ENCODE data around the gene IQCN. TPM values are rescaled to one million over a fixed set of nuclear protein-coding genes. Genes with fewer than 3 reads are reported as not detected.

Gene IQCN
- polyA plus RNA-seq, 1 donor (not counting 4 experiments of a cell fraction or from before 2014, with no cell fraction given) = not detected

GRCh38 chr19:18270326-18270725, 3.9 kb downstream of the IQCN start:
- Histone ChIP-seq H3K79me2 (ENCODE audit: control insufficient read depth, insufficient read depth, low read length) (no peaks in the 10 kb centered on the region), H3K4me1 (ENCODE audit: control insufficient read depth, extremely low read depth, insufficient read depth, low read length) (peaks cover 11% of the 10 kb centered on the region), H3K27me3 (ENCODE audit: control insufficient read depth, extremely low read depth, insufficient read depth, low read length) (no peaks in the 10 kb centered on the region), H4K20me1 (ENCODE audit: control insufficient read depth, extremely low read depth, insufficient read depth, low read length) (no peaks in the 10 kb centered on the region), H3K4me2 (ENCODE audit: control insufficient read depth, extremely low read depth, insufficient read depth, low read depth, low read length) (no peak overlapping the region), H3K9me1 (ENCODE audit: control insufficient read depth, extremely low read depth, insufficient read depth, low read length) (no peaks in the 10 kb centered on the region), H3K36me3 (ENCODE audit: control insufficient read depth in 2 of 2, extremely low read depth in 1 of 2, insufficient read depth in 2 of 2, low read length in 2 of 2) (no peaks in the 10 kb centered on the region), H3K9me3 (ENCODE audit: control insufficient read depth, low read depth, low read length) (no peaks in the 10 kb centered on the region), H3K9ac (ENCODE audit: control insufficient read depth, extremely low read depth, insufficient read depth, low read length) (no peak overlapping the region), H3K27ac (ENCODE audit: control insufficient read depth, insufficient read depth, low read length) (no peak overlapping the region), H3K4me3 (ENCODE audit: control insufficient read depth in 2 of 3, extremely low read depth in 1 of 3, insufficient read depth in 2 of 3, low read depth in 1 of 3, low read length in 3 of 3) (no peak overlapping the region), H2AFZ (ENCODE audit: control insufficient read depth, low read length) (no peak overlapping the region)
- DNase-seq (ENCODE audit: low read depth, low spot score) (no peak), FAIRE-seq (no peak)
- TF ChIP-seq EZH2 (IDR thresholded peaks at IDR 0.05; ENCODE audit: low read length) = no peak
- TF ChIP-seq CTCF (optimal IDR thresholded peaks at IDR 0.05 in 1 of 3, IDR thresholded peaks at IDR 0.05 in 1 of 3, conservative IDR thresholded peaks at IDR 0.05 in 1 of 3; ENCODE audit: extremely low read depth in 1 of 3, insufficient read depth in 2 of 3, low read length in 3 of 3) = no peak
- dilution Hi-C loops (cut with MboI; ENCODE audit: extremely low pct_ligation_motif_present, low sequenced_read_pairs) = no loop called here

GRCh38 chr19:18269070-18269723, 5.1 kb downstream of the IQCN start:
- no peak for DNase-seq (ENCODE audit: low read depth, low spot score)
- Histone ChIP-seq H3K27ac (ENCODE audit: control insufficient read depth, insufficient read depth, low read length) (no peak overlapping the region), H3K9me3 (ENCODE audit: control insufficient read depth, low read depth, low read length) (no peaks in the 10 kb centered on the region), H4K20me1 (ENCODE audit: control insufficient read depth, extremely low read depth, insufficient read depth, low read length) (no peaks in the 10 kb centered on the region), H3K79me2 (ENCODE audit: control insufficient read depth, insufficient read depth, low read length) (no peaks in the 10 kb centered on the region), H3K9ac (ENCODE audit: control insufficient read depth, extremely low read depth, insufficient read depth, low read length) (no peak overlapping the region), H3K36me3 (ENCODE audit: control insufficient read depth in 2 of 2, extremely low read depth in 1 of 2, insufficient read depth in 2 of 2, low read length in 2 of 2) (no peaks in the 10 kb centered on the region), H3K9me1 (ENCODE audit: control insufficient read depth, extremely low read depth, insufficient read depth, low read length) (no peaks in the 10 kb centered on the region), H3K4me1 (ENCODE audit: control insufficient read depth, extremely low read depth, insufficient read depth, low read length) (no peaks in the 10 kb centered on the region), H2AFZ (ENCODE audit: control insufficient read depth, low read length) (no peak overlapping the region), H3K27me3 (ENCODE audit: control insufficient read depth, extremely low read depth, insufficient read depth, low read length) (no peaks in the 10 kb centered on the region), H3K4me3 (ENCODE audit: control insufficient read depth in 2 of 3, extremely low read depth in 1 of 3, insufficient read depth in 2 of 3, low read depth in 1 of 3, low read length in 3 of 3) (no peak overlapping the region), H3K4me2 (ENCODE audit: control insufficient read depth, extremely low read depth, insufficient read depth, low read depth, low read length) (no peak overlapping the region)
- FAIRE-seq = no peak
- no peak for TF ChIP-seq EZH2 (IDR thresholded peaks at IDR 0.05; ENCODE audit: low read length)
- TF ChIP-seq CTCF (optimal IDR thresholded peaks at IDR 0.05 in 1 of 3, IDR thresholded peaks at IDR 0.05 in 1 of 3, conservative IDR thresholded peaks at IDR 0.05 in 1 of 3; ENCODE audit: extremely low read depth in 1 of 3, insufficient read depth in 2 of 3, low read length in 3 of 3) = no peak
- dilution Hi-C loops (cut with MboI; ENCODE audit: extremely low pct_ligation_motif_present, low sequenced_read_pairs) = no loop called here
